H1 (cell line): ENCODE data around the gene UBE2E2.

Source experiments
- ATF2 ChIP-seq: IDR thresholded peaks from 2 replicates; pipeline ENCODE4 v1.6.1; 2012; ENCODE audit warnings: low read length, inconsistent platforms
- ATF3 ChIP-seq: IDR thresholded peaks from 2 replicates; pipeline ENCODE4 v1.6.1; 2011; ENCODE audit warnings: low read depth, mild to moderate bottlenecking, low read length; ENCODE audit not compliant: insufficient read depth
- CHD2 ChIP-seq: IDR thresholded peaks from 2 replicates; pipeline ENCODE4 v1.6.1; 2012; ENCODE audit warnings: low read length, improper control_type of control experiment
- CTCF ChIP-seq, 3 experiments: IDR thresholded peaks; 1 replicate in 2 of 3; 2 replicates in 1 of 3; pipeline versions ENCODE4 v1.5.1 to v1.6.1; 2011; ENCODE audit warnings: low read length in 3 of 3, mild to moderate bottlenecking in 3 of 3, inconsistent platforms in 2 of 3, low read depth in 1 of 3, moderate library complexity in 1 of 3; ENCODE audit not compliant: insufficient read depth in 1 of 3; ENCODE audit errors: control extremely low read depth in 1 of 3
- HDAC6 ChIP-seq: IDR thresholded peaks from one replicate; pipeline ENCODE4 v1.7.1; 2012; ENCODE audit warnings: low read depth, mild to moderate bottlenecking, inconsistent platforms, low read length, moderate library complexity
- NRF1 ChIP-seq: IDR thresholded peaks from 2 replicates; pipeline ENCODE4 v1.6.1; 2011; ENCODE audit warnings: mild to moderate bottlenecking, low read depth, low read length, improper control_type of control experiment
- POLR2A ChIP-seq, 2 experiments: IDR thresholded peaks; 1 replicate in 1 of 2; 2 replicates in 1 of 2; pipeline ENCODE4 v1.6.1; 2011; ENCODE audit warnings: low read depth in 2 of 2, low read length in 2 of 2, mild to moderate bottlenecking in 2 of 2; ENCODE audit errors: control extremely low read depth in 1 of 2
- POLR2AphosphoS5 ChIP-seq: IDR thresholded peaks from 2 replicates; pipeline ENCODE4 v1.6.1; 2011; ENCODE audit warnings: low read depth, low read length
- RAD21 ChIP-seq, 2 experiments: IDR thresholded peaks in 1 of 2; conservative IDR thresholded peaks in 1 of 2; 2 replicates each; pipeline ENCODE4 v1.6.1; 2011; ENCODE audit warnings: low read depth in 2 of 2, low read length in 2 of 2, improper control_type of control experiment in 1 of 2, inconsistent platforms in 1 of 2, mild to moderate bottlenecking in 1 of 2, moderate library complexity in 1 of 2
- TAF1 ChIP-seq: IDR thresholded peaks from 2 replicates; pipeline ENCODE4 v1.6.1; 2011; ENCODE audit warnings: mild to moderate bottlenecking, low read depth, low read length
- YY1 ChIP-seq: IDR thresholded peaks from 2 replicates; pipeline ENCODE4 v1.6.1; 2011; ENCODE audit warnings: low read depth, mild to moderate bottlenecking, low read length

- no peak for TF ChIP-seq NRF1
- no peak for TF ChIP-seq ATF2
- TF ChIP-seq RAD21 (IDR thresholded peaks at IDR 0.05 in 1 of 2, conservative IDR thresholded peaks at IDR 0.05 in 1 of 2; ENCODE audit: low read depth in 2 of 2, low read length in 2 of 2) = no peak
- no peak for TF ChIP-seq CTCF (IDR thresholded peaks at IDR 0.05; ENCODE audit: control extremely low read depth in 1 of 3, insufficient read depth in 1 of 3, low read depth in 1 of 3, low read length in 3 of 3)
- no peak for TF ChIP-seq POLR2AphosphoS5
- TF ChIP-seq POLR2A (IDR thresholded peaks at IDR 0.05; ENCODE audit: control extremely low read depth in 1 of 2, low read depth in 2 of 2, low read length in 2 of 2) = no peak
- TF ChIP-seq YY1 = no peak
- TF ChIP-seq TAF1 = no peak
- no peak for TF ChIP-seq CHD2
- no peak for TF ChIP-seq HDAC6
- no peak for TF ChIP-seq ATF3
Observed at GRCh38 chr3:23239211-23240068, 36.3 kb downstream of the UBE2E2 start.
